Endometrial microvascular endothelial cells (primary cell): Measurements from ENCODE around the gene PARD3B. TPM values are rescaled to one million over a fixed set of nuclear protein-coding genes. Genes with fewer than 3 reads are reported as not detected.

Experiments
- in situ Hi-C: cut with HindIII; loops from 2 replicates; pipeline ENCODE4 v1.10.0; 2017; ENCODE audit warnings: low sequenced_read_pairs, low pct_unique_long_range_greater_than_20kb; ENCODE audit errors: inconsistent ontology term
- total RNA-seq: library from RNA; depleted of rRNA; stranded (reverse); fragments of >200 nt; gene quantifications from one replicate; pipeline ENCODE4 v1.2.3, GENCODE V29; 2015; ENCODE audit errors: inconsistent ontology term

PARD3B gene
- total RNA-seq, 1 donor from 2014 or later: 3.3 TPM

GRCh38 chr2:205276116-205276777 is 731.0 kb downstream of the PARD3B start:
- in situ Hi-C loops: no loop called here

- in situ Hi-C loops: no loop called here
Observed at GRCh38 chr2:205280596-205281236, 735.4 kb downstream of the PARD3B start.

- in situ Hi-C loops: no loop called here
Observed at GRCh38 chr2:205283736-205284270, 738.5 kb downstream of the PARD3B start.

GRCh38 chr2:205284334-205284733 is 739.1 kb downstream of the PARD3B start:
- in situ Hi-C loops: no loop called here

- in situ Hi-C loops: no loop called here
Observed at GRCh38 chr2:205287316-205287715, 742.0 kb downstream of the PARD3B start.

GRCh38 chr2:205288686-205289085 is 743.4 kb downstream of the PARD3B start:
- in situ Hi-C loops: no loop called here

GRCh38 chr2:205290299-205290698 is 745.0 kb downstream of the PARD3B start:
- in situ Hi-C loops: no loop called here

- in situ Hi-C loops: no loop called here
Observed at GRCh38 chr2:205292665-205293295, 747.5 kb downstream of the PARD3B start.

GRCh38 chr2:205293559-205293958 is 748.3 kb downstream of the PARD3B start:
- in situ Hi-C loops: no loop called here

- in situ Hi-C loops: no loop called here
Observed at GRCh38 chr2:205296959-205297358, 751.7 kb downstream of the PARD3B start.

- in situ Hi-C loops: no loop called here
Observed at GRCh38 chr2:205297368-205297767, 752.1 kb downstream of the PARD3B start.

GRCh38 chr2:205297846-205298245 is 752.6 kb downstream of the PARD3B start:
- in situ Hi-C loops: no loop called here

- in situ Hi-C loops: no loop called here
Observed at GRCh38 chr2:205311201-205311600, 765.9 kb downstream of the PARD3B start.

GRCh38 chr2:205321231-205321630 is 776.0 kb downstream of the PARD3B start:
- in situ Hi-C loops: no loop called here

GRCh38 chr2:205323929-205324328 is 778.7 kb downstream of the PARD3B start:
- in situ Hi-C loops: no loop called here

- in situ Hi-C loops: no loop called here
Observed at GRCh38 chr2:205324355-205324754, 779.1 kb downstream of the PARD3B start.

- in situ Hi-C loops: no loop called here
Observed at GRCh38 chr2:205333351-205333750, 788.1 kb downstream of the PARD3B start.

- in situ Hi-C loops: no loop called here
Observed at GRCh38 chr2:205337274-205337673, 792.0 kb downstream of the PARD3B start.

GRCh38 chr2:205338156-205338555 is 792.9 kb downstream of the PARD3B start:
- in situ Hi-C loops: no loop called here

- in situ Hi-C loops: no loop called here
Observed at GRCh38 chr2:205343103-205343502, 797.8 kb downstream of the PARD3B start.
